ENCODE measurements around the gene UBIAD1.

The UBIAD1 gene

DNA sequence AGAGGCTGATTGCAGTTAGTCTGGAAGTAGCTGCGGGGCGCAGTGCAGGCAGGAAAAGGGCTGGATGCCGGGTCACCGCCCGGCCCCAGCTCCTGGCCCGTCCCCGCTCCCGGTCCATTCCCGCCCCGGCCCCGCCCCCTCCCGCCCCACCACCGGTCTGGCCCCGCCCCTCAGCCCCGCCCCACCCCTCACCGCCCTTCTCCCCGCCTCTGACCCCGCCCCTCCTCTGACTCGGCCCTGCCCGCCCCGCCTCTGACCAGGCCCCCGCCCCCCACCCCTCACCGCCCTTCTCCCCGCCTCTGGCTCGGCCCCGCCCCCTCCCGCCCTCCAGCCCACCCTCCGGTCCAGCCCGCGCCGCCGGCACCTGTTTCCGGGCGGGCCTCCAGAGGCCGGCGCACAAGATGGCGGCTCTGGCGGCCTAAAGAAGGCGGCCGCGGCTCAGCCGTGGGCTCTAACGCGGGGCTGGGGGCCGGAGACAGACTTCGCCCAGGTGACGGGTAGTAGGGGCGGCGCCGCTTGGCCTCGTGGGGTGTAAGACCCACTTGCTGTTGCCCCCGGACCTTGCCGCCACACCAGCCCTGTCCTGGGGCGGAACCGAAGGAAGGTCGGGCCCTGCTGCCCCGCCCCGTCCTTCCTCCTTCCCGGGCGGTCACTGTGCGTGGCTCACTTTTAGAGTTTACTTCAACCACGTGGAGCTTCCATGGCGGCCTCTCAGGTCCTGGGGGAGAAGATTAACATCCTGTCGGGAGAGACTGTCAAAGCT is at the start of gene UBIAD1:
Gene UBIAD1, plus strand, starts transcription at position 367 of the 763 bp plus-strand sequence. Its CDS starts 334 bp downstream, at position 701.
- Histone ChIP-seq H2AFZ (ENCODE audit: low read depth, low read length) (peak within 1 kb of the TSS; percentile 77), H3K27ac (ENCODE audit: low read length) (peak within 1 kb of the TSS; percentile 58), H3K4me2 (ENCODE audit: low read length) (peak within 1 kb of the TSS; percentile 85), H3K9me3 (ENCODE audit: insufficient read depth, low read length) (no peaks in the 10 kb centered on the region), H3K36me3 (replicated peaks; ENCODE audit: low read depth, low read length) (peaks cover 5% of the 10 kb centered on the region), H3K4me1 (ENCODE audit: low read length) (peaks cover 11% of the 10 kb centered on the region; the same call in 1 of the 2 replicates), H3K4me3 (ENCODE audit: low read length) (peak within 1 kb of the TSS; percentile 97), H3K9ac (ENCODE audit: low read length) (peak within 1 kb of the TSS; percentile 90), H3K79me2 (ENCODE audit: low read length) (peaks cover 37% of the 10 kb centered on the region), H4K20me1 (ENCODE audit: insufficient read depth, low read length) (no peaks in the 10 kb centered on the region), H3K27me3 (ENCODE audit: low read depth, low read length) (no peaks in the 10 kb centered on the region)
- TF ChIP-seq, protein P1, sequence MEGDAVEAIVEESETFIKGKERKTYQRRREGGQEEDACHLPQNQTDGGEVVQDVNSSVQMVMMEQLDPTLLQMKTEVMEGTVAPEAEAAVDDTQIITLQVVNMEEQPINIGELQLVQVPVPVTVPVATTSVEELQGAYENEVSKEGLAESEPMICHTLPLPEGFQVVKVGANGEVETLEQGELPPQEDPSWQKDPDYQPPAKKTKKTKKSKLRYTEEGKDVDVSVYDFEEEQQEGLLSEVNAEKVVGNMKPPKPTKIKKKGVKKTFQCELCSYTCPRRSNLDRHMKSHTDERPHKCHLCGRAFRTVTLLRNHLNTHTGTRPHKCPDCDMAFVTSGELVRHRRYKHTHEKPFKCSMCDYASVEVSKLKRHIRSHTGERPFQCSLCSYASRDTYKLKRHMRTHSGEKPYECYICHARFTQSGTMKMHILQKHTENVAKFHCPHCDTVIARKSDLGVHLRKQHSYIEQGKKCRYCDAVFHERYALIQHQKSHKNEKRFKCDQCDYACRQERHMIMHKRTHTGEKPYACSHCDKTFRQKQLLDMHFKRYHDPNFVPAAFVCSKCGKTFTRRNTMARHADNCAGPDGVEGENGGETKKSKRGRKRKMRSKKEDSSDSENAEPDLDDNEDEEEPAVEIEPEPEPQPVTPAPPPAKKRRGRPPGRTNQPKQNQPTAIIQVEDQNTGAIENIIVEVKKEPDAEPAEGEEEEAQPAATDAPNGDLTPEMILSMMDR (IDR thresholded peaks at IDR 0.05; ENCODE audit: low read depth, low read length): no peak
- no peak for TF ChIP-seq EZH2phosphoT487 (IDR thresholded peaks at IDR 0.05; ENCODE audit: low read depth)

- H2AFZ ChIP-seq (ENCODE audit: low read depth, low read length): no peak overlapping the region
- no peak overlapping the region for H3K4me3 ChIP-seq (ENCODE audit: low read length)
- no peak overlapping the region for H3K9ac ChIP-seq (ENCODE audit: low read length)
- peaks cover 7% of the 10 kb centered on the region for H3K4me1 ChIP-seq (ENCODE audit: low read length)
- H4K20me1 ChIP-seq (ENCODE audit: insufficient read depth, low read length): no peaks in the 10 kb centered on the region
- no peaks in the 10 kb centered on the region for H3K79me2 ChIP-seq (ENCODE audit: low read length)
- no peaks in the 10 kb centered on the region for H3K9me3 ChIP-seq (ENCODE audit: insufficient read depth, low read length)
- H3K4me2 ChIP-seq (ENCODE audit: low read length): no peak overlapping the region
- no peaks in the 10 kb centered on the region for H3K27me3 ChIP-seq (ENCODE audit: low read depth, low read length)
- no peak overlapping the region for H3K27ac ChIP-seq (ENCODE audit: low read length)
- H3K36me3 ChIP-seq (replicated peaks; ENCODE audit: low read depth, low read length): peaks cover 13% of the 10 kb centered on the region
- TF ChIP-seq EZH2phosphoT487 (IDR thresholded peaks at IDR 0.05; ENCODE audit: low read depth): no peak
- TF ChIP-seq, protein P1 (IDR thresholded peaks at IDR 0.05; ENCODE audit: low read depth, low read length): no peak
Measured at GRCh38 chr1:11227106-11228077, 45.6 kb upstream of the UBIAD1 start.

DNA sequence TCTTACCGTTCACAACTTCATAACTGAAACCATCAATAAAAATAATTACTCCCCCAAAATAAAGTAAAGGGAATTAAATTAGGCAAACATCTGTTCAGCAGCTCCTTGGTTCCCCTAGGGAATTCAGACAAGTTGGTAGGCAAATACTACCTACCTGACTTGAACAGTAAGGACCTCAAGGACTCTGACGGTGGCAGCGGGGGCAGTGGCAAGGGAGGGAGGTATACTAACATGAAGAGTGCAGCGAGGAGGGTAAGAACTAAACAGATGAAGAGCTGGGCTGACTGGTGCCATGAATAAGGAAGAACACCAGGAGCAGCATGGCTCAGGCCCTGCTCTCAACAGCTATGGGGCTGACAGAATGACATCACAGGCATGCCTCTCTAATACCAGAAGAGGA is 43.8 kb upstream of the UBIAD1 start:
- Histone ChIP-seq H4K20me1 (ENCODE audit: insufficient read depth, low read length) (no peaks in the 10 kb centered on the region), H3K36me3 (replicated peaks; ENCODE audit: low read depth, low read length) (peaks cover 13% of the 10 kb centered on the region), H3K4me1 (ENCODE audit: low read length) (peaks cover 7% of the 10 kb centered on the region), H3K9ac (ENCODE audit: low read length) (no peak overlapping the region), H3K9me3 (ENCODE audit: insufficient read depth, low read length) (no peaks in the 10 kb centered on the region), H3K4me3 (ENCODE audit: low read length) (no peak overlapping the region), H3K4me2 (ENCODE audit: low read length) (no peak overlapping the region), H3K27me3 (ENCODE audit: low read depth, low read length) (no peaks in the 10 kb centered on the region), H3K79me2 (ENCODE audit: low read length) (no peaks in the 10 kb centered on the region), H3K27ac (ENCODE audit: low read length) (no peak overlapping the region), H2AFZ (ENCODE audit: low read depth, low read length) (no peak overlapping the region)
- no peak for TF ChIP-seq EZH2phosphoT487 (IDR thresholded peaks at IDR 0.05; ENCODE audit: low read depth)
- TF ChIP-seq, protein P1 (IDR thresholded peaks at IDR 0.05; ENCODE audit: low read depth, low read length): no peak

- Histone ChIP-seq H2AFZ (ENCODE audit: low read depth, low read length) (no peak overlapping the region), H3K9ac (ENCODE audit: low read length) (no peak overlapping the region), H3K27ac (ENCODE audit: low read length) (no peak overlapping the region), H3K9me3 (ENCODE audit: insufficient read depth, low read length) (no peaks in the 10 kb centered on the region), H3K4me1 (ENCODE audit: low read length) (no peaks in the 10 kb centered on the region), H3K4me3 (ENCODE audit: low read length) (no peak overlapping the region), H3K4me2 (ENCODE audit: low read length) (no peak overlapping the region), H3K36me3 (replicated peaks; ENCODE audit: low read depth, low read length) (peaks cover 12% of the 10 kb centered on the region), H3K79me2 (ENCODE audit: low read length) (no peaks in the 10 kb centered on the region), H4K20me1 (ENCODE audit: insufficient read depth, low read length) (no peaks in the 10 kb centered on the region), H3K27me3 (ENCODE audit: low read depth, low read length) (no peaks in the 10 kb centered on the region)
- TF ChIP-seq EZH2phosphoT487 (IDR thresholded peaks at IDR 0.05; ENCODE audit: low read depth): no peak
Measured at GRCh38 chr1:11233208-11233607, 39.8 kb upstream of the UBIAD1 start.

Measured in OCI-LY3 (cell line).